Inflammatory macrophage (primary cell): ENCODE results near the gene NADSYN1.
"Not testable (repeated sequence)": the region's sequence is repeated elsewhere in the genome, so short reads cannot be mapped to it uniquely, and the experiment has no call there.

Experiments
- DNase-seq, 2 donors: peaks; one replicate each; pipeline ENCODE4 v3.0.0-alpha.2; 2020 to 2022
- total RNA-seq, 18 experiments: gene quantifications; one replicate each; lab custom pipeline; 2026; ENCODE audit warnings: mixed read lengths in 6 of 18, inconsistent platforms in 2 of 18; lab: John Stamatoyannopoulos, UW

Gene NADSYN1
- 53.5 to 142 (median 88.4) reads per million in 18 experiments for total RNA-seq

DNA sequence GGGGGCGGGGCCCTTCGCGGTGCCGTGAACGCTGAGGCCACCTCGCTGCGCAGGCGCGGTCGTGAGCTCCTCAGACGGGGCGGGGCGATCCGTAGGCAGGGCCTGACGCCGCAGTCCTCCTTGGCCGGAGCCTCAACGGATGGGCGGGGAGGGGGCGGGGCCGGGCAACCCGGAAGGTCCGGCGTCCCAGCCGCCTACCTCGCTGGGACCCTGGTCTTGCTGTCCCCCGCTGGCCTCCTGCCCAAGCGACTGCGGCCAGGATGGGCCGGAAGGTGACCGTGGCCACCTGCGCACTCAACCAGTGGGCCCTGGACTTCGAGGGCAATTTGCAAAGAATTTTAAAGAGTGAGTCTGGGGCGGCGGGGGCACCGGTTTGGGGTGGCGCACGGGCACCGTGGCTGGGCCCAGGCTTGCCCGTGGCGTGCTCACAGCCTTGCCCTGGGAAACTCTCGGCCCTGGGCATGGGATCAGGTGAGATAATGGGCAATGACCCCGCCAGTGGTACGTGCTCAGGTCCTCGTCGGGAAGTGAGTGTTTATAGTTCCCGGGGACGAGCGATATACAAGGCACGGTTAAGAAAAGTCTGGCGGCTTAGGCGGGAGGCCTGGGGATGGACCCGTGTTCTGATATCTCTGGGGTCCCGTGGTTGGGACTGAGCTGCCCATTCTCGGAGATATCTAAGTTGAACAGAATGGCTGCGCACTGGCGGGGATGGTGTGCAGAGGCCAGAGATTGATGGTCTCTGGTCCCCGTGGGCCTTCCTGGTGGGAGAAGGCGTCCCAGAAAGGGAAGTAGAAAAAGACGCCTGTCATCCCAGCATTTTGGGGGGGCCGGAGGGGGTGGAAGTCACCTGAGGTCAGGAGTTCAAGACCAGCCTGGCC lies at the start of gene NADSYN1:
TSS of gene NADSYN1 (plus strand) at position 167 of the 881 bp plus-strand sequence. CDS start at position 261, 94 bp downstream.
- DNase-seq: peak; percentile 97 to 98

DNA sequence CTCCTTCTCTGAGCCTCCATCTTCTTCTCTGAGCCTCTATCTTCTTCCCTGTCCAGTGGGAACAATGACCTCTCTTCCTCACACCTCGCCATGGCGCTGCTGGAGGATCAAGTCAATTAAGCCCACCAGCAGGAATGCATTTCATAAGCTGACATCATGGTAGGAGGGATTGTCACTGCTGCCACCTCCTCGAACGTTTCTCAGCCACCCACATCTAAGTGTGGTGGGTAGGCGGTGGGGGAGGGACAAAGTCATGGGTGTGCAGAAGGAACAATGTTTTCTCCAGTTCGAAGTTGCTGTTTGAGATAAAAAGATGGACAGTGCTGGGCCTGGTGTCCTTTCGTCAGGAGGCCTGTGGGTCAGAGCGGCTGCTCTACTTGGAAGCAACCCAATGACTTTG lies 48.8 kb upstream of the NADSYN1 start:
- no peak for DNase-seq

DNA sequence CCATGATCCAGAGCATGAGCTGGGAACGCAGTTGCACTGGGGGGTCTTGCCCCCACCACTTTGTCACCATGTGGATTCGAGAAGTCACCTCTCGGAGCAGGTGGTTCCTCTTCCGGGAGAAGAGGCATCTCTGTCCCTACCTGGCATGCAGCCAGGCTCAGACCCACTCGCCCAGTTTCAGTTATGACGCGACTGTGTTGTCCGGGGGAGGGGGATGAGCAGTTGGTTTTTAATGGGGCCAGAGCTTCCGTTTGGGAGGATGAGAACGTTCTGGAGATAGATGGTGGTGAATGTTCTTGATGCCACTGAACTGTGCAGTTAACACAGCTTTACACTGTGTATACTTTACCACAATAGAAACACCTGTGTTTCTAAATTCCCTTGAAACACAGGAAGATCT lies 46.3 kb upstream of the NADSYN1 start:
- DNase-seq: no peak

DNA sequence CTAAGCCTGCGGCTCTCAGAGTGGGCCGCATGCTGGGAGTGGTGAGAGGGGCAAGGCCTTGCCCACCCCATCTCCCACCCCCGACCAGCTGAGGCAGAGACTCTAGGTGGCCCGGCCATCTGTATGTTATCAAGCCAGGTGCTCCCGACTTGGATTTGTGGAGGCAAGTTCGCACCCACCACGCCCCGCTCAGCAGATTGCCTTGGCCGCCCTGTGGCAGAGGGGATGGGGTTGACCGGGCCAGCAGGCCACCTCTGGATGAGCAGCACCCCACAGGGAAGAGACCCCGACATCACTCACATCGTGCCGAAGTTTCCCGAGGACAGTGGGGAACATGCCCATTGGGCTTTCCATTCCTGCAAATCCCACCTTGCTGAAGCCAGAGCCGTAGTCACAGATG lies 45.6 kb upstream of the NADSYN1 start:
- DNase-seq: no peak

DNA sequence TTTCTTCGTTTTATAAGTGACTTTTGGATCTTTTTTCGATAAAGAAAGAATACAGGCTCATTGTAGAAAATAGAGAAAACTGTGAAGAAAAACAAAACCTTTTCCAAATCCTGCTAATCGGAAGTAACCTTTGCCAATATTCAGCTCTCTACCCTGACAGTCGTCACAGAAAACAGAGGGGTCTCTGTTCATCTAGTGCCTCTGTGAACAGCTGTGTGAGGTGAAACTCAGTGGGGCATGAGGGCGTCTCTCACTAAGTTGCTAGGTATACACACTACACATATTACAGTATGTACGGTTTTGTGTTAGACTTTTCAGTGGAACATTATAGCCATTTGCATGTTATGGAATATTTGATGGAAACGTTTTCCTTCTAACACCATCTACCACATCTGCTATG lies 44.2 kb upstream of the NADSYN1 start:
- DNase-seq: no peak

DNA sequence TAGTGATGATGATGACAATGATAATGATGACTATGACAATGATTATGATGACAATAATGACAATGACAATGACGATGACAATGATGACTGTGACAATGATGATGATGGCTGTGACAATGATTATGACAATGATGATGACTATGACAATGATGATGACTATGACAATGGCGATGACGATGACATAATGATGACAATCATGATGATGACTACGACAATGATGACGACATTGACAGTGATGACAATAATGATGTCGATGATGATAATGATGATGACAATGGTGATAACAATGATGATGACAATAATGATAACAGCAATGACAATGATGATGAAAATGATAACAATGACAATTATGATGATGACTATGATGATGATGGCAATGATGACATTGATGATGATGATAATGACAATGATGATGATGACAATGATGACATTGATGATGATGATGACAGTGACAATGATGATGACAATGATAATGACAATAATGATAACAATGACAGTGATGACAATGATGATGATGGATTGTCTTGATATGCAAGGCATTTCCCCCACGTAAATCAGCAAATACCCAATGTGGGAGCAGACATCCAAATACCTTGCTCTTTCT lies 42.5 kb upstream of the NADSYN1 start:
- no peak for DNase-seq

DNA sequence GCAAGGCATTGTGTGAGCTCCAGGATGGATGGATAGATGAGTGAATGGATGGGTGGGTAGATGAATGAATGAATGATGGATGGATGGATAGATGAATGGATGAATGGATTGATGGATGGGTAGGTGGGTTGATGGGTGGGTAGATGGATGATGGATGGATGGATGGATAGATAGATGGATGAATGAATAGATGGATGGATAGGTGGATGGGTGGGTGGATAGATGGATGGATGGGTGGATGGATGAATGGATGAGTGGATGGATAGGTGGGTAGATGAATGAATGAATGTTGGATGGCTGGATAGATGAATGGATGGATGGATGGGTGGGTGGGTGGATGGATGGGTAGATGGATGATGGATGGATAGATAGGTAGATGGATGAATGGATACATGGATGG lies 38.4 kb upstream of the NADSYN1 start:
- no peak for DNase-seq

DNA sequence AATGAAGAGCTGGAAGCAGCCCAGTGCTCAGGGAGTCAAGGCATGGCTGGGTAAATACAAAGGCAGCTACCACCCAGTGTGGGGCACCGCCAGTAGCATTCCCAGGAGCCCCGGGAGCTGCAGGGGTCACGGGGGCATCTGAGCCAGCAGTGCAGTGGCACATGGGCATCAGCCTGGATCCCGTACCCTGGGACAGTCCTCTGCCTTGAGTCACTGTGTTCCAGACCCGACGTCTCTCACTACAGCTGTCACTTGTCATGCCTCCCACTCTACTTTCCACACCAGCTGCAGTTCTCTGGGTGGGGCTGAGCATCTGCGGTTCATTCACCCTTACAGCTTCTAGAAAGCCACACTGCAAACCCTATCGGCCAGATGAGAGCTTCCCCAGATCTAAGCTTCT lies 34.4 kb upstream of the NADSYN1 start:
- no peak for DNase-seq

DNA sequence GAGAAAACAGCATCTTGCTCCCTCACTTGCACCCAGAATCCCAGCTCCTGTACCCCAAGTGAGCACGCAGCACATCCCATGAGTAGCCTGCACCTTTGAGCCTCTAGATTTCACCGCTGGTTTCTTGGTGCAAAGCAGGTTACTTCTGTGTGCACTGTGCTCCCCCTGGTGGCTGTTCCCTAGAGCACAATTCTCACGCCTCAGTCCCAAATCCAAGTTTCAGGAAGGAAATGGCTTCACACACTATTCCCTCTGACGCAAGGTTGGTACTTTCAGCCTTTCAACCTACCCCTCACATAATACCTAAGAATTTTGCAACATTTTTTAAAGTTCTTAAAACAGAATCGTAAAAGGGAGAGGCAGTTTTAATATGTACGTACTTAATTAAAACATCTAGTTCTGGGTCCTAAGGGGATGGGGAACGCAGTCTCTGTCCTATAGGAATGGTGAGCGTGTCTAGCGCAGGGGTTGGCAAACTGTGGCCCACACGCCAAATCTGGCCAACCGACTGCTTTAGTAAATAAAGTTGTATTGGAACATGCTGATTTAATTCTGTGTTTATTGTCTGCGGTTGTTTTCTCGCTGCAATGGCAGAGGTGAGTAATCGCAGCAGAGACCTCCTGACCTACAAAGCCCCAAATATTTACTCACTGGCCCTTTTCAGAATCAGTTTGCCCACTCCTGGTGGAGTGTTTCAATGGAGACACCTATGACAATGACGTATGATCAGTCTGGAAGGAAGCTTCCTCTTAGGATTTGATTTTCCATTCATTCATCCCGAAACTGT lies 32.4 kb upstream of the NADSYN1 start:
- peak; percentile 26 to 57 for DNase-seq

DNA sequence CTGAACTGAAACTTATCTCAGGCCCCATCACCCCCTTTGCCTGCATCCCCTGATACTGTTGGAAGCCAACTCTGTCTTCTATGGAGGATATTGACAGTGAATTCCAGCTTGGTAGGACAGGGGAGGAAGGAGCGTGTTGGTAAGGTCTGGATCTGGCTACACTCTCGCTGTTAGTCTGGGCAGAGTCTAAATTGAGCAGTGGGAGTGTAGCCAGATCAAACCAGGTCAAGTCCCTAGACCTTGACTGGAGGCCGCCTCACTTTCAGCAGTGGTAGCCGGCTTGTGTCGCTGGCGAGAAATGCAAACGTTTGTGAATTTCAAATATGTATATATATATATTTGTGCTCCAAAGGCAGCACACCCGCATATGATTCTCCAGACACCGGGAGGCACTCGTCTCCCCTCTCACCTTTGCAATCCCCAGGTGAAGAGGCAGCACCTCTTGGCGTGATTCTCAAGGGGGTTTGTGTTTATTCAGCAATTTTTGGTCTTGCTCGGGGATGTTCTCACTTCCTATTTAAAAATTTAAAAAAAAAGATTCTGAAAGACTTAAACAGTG lies 31.5 kb upstream of the NADSYN1 start:
- no peak for DNase-seq

DNA sequence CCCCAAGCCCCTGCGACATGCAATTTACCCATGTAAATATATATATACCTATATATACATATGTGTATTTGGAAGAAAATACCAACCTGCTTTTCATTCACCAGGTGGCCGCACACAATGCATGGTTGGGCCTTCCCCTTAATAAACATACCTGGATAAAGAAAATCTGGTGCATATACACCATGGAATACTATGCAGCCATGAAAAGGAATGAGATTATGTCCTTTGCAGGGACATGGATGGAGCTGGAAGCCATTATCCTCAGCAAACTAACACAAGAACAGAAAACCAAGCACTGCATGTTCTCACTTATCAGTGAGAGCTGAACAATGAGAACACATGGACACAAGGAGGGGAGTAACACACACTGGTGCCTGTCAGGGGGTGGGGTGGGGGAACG lies 30.7 kb upstream of the NADSYN1 start:
- DNase-seq: not testable (repeated sequence)

DNA sequence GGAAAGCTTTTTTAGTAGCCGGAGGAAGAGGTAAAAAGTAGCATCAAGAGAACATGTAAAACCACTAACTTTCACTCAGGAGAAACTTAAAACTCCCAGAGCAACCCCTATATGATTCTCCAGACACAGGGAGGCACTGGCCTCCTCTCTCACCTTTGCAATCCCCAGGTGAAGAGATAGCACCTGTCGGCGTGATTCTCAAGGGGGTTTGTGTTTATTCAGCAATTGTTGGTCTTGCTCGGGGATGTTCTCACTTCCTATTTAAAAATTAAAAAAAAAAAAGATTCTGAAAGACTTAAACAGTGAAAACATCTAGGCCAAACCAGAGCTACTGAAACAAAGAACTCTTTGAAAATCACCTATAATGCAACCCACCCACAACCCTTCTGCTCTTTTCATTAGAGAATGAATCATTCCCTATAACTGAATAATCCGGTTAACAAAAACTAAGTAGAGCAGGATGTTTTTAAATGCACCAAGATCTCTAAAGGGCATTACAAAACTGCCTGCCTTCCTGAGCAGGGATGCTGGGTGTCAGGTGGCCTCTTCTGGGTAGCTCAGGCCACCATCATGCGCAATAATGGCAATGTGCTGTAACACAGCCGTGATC lies 29.7 kb upstream of the NADSYN1 start:
- DNase-seq: no peak

DNA sequence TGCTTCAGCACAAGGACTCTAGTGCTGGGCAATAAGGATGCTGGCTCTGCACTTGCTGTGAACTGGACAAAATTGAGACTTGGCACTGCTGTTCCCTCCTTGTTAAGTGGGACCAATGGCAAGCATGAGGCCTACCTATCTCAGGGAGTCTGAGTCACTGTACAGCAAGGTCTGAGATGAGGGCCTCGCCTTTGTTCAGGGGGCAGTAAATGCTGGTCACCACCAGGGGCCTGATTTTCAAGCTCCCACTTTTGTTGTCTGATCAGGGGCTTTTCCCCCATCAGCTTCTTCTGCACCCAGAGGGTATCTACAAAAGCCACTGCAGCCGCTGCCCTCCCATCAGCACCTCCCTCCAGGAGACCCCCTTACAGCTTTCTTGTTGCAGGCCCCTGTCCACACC lies 27.6 kb upstream of the NADSYN1 start:
- no peak for DNase-seq

DNA sequence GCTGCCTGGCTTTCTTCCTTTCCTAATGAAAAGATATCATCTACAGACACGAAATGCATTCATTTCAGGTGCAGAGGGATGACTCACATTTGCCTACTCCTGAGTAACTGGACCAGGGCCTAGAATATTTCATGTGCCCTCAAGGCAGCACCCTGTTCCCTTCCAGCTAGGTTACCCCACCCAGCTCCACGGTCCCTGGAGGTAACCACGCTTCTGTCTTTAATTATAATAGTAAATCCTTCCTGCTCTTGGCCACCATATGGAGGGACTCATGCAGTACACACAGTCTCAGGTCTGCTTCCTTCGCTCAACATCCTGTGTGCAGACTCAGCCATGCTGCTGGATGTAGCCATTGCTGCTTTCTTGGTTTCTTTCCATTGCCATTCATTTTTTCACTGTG lies 27.1 kb upstream of the NADSYN1 start:
- DNase-seq: no peak

DNA sequence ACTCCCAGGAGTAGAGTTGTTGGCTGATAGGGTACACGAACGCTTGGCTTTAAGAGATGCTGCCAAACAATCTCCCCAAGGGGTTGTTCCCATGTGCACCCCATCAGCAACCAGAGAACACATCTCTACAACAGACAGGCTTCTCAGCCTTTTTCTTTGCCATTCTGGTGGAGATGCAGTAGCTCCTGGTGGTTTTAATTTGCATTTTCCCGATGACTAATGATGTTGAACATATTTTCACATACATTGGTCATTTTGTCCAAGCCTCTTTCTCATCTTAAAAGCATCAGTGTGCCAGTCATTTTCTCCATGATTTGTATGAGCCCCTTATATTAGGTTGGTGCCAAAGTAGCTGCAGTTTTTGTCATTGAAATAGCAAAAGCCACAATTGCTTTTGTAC lies 26.6 kb upstream of the NADSYN1 start:
- DNase-seq: no peak

DNA sequence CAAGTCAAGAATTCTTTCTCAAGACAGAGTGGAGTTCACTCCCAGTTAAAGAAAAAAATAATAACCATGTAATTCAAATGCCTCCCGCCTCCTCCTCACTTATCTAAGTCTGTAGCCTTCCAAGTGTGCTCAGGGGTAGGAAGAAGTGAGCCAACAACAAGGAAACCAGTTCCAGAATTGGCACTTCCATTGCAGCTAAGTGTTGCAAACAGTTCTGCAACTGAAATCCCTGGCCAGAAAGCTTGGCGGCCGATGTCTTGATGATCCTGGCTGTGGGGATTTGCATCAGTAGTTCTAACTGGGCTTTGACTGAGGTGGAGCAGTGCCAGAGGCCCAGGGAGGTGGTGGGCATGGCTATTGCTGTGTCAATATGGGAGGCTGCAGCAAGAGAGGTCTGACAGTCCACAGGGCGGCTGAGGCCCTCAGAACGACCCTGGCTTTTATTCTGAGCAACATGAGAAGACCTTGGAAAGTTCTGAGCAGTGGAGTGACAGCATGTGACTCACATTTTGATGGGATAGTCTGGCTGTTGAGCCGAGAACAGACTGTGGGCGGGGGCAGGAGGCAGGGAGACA lies 24.1 kb upstream of the NADSYN1 start:
- DNase-seq: no peak

DNA sequence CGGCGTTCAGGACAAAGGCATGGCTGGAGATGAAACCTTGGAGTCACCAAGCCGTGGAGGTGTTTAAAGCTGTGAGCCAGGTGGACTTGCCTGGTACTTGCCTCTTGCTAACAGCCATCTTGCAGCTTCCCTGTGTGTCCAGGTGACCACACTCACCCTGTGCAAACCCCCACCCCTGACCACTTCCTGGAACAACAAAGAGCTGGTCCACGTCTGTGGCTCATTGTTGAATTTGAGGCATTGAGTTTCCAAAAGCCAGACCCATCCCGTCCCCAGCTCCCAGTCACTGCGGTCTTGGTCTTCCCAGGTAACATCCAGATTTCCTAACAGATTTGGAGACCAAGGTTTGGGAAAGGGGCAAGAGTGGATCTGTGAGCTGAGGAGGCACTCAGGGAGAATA lies 23.3 kb upstream of the NADSYN1 start:
- no peak for DNase-seq

DNA sequence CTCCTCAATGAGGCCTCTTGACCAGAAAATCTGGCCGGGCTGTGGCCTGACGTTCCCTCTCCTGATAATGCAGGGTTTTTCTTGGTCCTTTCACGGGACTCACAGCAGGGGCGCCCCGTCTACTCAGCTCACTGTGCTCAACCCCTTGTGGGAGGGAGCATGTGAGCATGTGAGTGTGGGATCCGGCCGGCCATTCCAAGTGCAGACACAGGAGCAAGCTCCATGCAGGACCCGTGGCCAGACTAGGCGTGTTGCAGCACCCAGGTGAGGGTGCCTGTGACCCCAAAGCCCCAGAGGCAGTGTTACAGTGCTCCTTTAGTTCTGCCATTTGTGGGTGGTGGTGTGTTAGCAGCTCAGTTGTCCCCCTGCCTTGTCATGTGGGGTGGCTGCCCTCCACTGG lies 22.8 kb upstream of the NADSYN1 start:
- no peak for DNase-seq

DNA sequence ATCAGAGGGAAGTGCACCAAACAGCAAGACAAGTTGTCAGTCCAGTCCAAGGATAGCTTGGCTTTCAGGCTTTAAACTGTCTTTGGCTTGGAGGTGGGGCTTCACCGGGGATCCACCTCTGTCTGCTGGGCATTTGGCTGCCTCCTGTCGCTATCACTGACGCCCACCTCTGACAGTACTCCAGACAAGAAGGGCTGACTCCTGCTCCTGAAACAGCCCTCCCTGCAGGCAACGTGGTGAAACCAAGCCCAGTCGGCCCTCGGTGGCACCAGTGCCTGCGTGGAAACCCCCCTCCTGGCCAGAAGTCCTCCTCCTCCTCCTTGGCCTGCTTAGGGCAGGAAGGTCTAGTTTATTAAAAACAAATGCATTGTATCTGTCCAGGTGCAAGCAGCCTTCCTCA lies 21.7 kb upstream of the NADSYN1 start:
- no peak for DNase-seq

DNA sequence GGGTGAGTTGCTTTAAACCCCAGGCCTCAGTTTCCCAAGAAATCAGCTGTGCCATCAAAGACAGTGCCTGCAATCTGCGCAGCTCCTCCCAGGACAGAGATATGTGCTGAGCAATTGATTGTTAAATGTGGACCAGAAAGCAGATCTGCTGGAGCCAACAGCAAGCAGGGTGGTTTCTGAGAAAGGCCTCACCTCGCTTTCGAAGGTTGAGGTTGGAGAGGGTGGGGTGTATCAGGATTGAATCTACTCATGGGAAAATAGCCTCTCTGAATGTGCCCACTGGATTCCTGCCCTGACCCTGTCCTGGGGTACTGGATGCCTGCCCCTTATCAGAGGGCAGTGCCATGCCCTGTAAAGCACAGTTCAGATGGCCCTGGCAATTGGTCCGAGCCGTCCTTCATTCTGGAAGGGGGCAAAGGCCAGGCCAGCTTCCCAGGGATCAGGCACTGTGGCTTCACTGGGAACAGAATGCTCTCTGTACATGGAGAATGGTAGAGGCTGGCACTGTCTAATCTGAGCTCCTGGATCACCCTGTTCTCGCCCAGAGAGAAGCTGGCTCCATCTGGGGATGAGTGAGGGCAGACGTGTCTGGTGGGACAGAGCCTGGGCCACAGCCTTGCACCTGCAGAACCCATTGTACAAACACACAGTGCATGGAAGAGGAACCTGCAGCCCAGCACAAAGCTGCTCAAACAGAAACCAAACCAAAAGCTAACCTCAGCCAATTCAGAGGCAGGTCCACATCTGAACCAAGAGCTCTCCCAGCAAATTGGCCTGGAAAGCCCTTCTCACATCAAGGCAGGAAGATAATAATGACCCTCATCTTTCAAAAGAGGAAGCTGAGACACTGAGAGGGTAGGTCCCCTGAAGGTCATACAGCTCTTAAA lies 20.0 kb upstream of the NADSYN1 start:
- DNase-seq: no peak
